Stimulated activated naive CD8-positive, alpha-beta T cell treated with anti-CD3 and anti-CD28 coated beads, Interleukin-15, amount 100 ng/mL, for 72 hours (primary cell): ENCODE data around the gene EMC7.
"Not testable (repeated sequence)": the region's sequence is repeated elsewhere in the genome, so short reads cannot be mapped to it uniquely, and the experiment has no call there.

Experiments used
- ATAC-seq: fragments of 150-1000 bp; cut with Tn5 transposase; 2 replicates; pipeline ENCODE4 v1.10.0; 2021; ENCODE audit warnings: mild to moderate bottlenecking, moderate library complexity
- DNase-seq, 2 donors: peaks; one replicate each; pipeline ENCODE4 v3.0.0; 2021 to 2022
- H3K27ac Mint-ChIP-seq, 2 donors: one replicate each; pipeline ENCODE4 v1.8.0; 2022; ENCODE audit warnings: mild to moderate bottlenecking in 2 of 2, mixed read lengths in 2 of 2, moderate library complexity in 2 of 2
- H3K27me3 Mint-ChIP-seq: one replicate; pipeline ENCODE4 v1.8.0; 2022; ENCODE audit warnings: mixed read lengths
- H3K4me1 Mint-ChIP-seq: one replicate; pipeline ENCODE4 v1.8.0; 2022; ENCODE audit warnings: mild to moderate bottlenecking, mixed read lengths
- H3K4me3 Mint-ChIP-seq, 2 donors: one replicate each; pipeline ENCODE4 v1.8.0; 2022; ENCODE audit warnings: mild to moderate bottlenecking in 2 of 2, mixed read lengths in 2 of 2, moderate library complexity in 1 of 2
- H3K9me3 Mint-ChIP-seq, 2 donors: one replicate each; pipeline ENCODE4 v1.8.0; 2022; ENCODE audit warnings: mixed read lengths in 2 of 2

Gene EMC7

DNA sequence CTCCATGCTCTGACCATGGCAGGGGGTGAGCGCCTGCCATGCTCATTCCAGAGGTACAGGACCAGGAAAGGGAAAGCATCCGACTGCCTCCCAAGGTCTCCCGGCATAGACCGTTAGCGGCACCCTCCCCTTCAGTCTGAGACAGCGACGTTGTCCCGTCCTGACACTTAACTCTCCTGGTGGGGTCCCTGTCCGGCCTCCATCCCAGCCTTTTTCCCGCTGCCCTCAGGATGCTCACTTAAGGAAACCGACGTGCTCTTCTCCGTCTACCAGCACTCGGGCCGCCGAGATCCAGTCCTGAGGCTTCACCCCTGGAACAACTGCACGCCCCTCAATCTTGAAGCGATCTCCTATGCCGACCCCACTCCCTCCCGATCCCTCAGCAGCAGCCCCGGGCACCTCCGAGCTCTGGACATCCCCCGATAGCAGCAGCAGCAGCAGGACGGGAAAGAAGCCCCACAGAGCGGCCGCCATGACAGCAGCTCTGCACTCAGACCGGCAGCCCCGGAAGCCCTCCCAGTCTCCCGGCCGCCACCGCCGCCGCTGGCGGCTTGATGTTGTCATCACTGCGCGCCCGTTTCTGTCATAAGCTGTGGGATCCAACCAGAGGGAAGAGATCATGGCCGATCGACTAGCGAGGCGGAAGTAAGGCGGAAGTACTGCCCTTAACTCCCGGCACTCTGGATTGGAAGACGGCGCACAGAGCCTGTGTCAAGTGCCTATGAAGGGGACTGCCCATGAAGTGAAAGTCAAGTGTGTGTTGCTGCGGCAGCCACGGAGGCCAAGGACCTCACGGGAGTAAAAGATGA, at the start of gene EMC7, which contains the start of gene PGBD4:
EMC7 (minus strand) TSS at position 497 of the 809 bp plus-strand sequence; CDS start at position 474, 23 bp downstream.
PGBD4 (plus strand) TSS at position 718 of the 809 bp plus-strand sequence. CDS start 449 bp downstream, outside the sequence.
- ATAC-seq (peak; percentile 99), DNase-seq (peak; percentile 99)
- Mint-ChIP-seq H3K4me3 (peak within 1 kb of the TSS; percentile 99 to 100), H3K27ac (peak within 1 kb of the TSS; percentile 100), H3K27me3 (no peaks in the 10 kb centered on the region), H3K4me1 (peaks cover 20% of the 10 kb centered on the region), H3K9me3 (peaks cover 7 to 9% of the 10 kb centered on the region in 2 donors)

DNA sequence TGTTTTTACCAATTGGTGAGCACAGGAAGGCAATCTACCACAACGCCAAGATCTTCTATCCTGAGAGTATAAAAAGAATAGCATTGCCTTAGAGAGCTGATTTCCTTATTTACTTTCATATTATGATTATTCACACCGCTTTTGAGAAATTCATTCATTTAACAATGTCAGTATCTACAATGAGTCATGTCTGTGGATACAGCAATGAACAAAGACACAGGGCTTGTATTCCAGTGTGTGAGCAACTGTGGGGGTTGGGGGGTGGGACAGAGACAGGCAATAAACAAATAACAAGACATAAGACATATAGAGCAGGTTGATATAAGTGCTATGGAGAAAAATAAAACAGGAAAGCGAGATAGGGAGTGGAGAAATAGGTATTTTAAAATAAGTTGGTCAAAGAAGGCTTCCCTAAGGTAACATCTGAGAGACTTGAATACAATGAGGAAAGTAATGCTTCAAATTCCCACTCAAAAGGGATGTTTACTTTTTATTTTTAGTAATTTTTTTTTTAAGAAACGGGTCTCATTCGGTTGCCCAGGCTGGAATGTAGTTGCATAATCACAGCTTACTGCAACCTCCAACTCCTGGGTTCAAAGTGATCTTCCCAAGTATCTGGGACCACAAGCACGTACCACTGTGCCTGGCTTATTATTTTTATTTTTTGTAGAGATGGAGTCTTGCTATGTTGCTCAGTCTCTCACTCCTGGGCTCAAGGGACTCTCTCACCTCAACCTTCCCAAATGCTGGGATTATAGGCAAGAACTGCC, 45.9 kb upstream of the EMC7 start:
- ATAC-seq (no peak), DNase-seq (no peak)
- no peaks in the 10 kb centered on the region for H3K4me1 Mint-ChIP-seq
- no peak overlapping the region for H3K4me3 Mint-ChIP-seq
- no peaks in the 10 kb centered on the region for H3K27me3 Mint-ChIP-seq
- no peak overlapping the region for H3K27ac Mint-ChIP-seq
- H3K9me3 Mint-ChIP-seq, result no peaks in the 10 kb centered on the region

DNA sequence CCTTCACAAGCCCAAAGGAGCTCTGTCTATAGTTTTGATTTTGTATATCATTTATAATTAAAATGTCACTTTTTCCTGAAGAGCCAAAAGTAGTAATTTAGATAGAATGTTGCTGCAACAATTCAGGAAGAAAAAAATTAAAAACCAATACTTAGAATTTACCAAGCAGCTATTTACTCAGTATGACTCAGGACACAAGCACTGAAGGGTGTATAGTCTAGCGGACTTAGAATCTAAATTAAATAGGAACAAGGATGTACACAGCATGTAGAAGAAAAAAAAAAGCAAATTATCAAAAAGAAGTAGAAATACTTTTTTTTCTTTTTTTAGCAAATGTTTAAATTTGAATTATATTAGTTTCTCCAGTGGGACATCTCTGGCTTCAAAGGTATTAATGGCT, 31.8 kb upstream of the EMC7 start:
- Mint-ChIP-seq H3K27me3 (no peaks in the 10 kb centered on the region), H3K27ac (peak overlapping the region in 1 of 2 donors; percentile 86), H3K4me3 (no peak overlapping the region), H3K9me3 (peaks cover 0 to 6% of the 10 kb centered on the region in 2 donors), H3K4me1 (no peaks in the 10 kb centered on the region)
- DNase-seq (no peak), ATAC-seq (no peak)

DNA sequence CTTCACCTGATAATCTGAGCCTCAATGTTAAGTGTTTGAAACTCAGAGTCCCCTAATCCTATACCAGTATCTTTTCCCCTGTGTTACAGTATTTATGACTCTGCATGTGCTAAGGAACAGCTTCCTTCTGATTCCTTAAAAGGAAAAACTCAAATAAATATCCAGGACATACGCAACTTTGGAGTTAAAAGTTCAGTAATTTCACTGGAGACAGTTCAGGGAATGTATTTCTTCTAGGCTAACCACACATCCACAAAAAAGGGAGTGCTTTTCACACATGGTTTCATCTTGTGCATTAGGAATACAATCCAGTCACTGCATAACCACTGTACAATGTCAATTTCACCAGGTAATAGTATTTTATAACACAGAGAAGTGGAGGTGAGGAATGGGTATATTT, 31.2 kb upstream of the EMC7 start:
- Mint-ChIP-seq H3K27ac (no peak overlapping the region), H3K27me3 (no peaks in the 10 kb centered on the region), H3K4me1 (no peaks in the 10 kb centered on the region), H3K4me3 (no peak overlapping the region), H3K9me3 (peaks cover 0 to 6% of the 10 kb centered on the region in 2 donors)
- ATAC-seq (no peak), DNase-seq (no peak)

DNA sequence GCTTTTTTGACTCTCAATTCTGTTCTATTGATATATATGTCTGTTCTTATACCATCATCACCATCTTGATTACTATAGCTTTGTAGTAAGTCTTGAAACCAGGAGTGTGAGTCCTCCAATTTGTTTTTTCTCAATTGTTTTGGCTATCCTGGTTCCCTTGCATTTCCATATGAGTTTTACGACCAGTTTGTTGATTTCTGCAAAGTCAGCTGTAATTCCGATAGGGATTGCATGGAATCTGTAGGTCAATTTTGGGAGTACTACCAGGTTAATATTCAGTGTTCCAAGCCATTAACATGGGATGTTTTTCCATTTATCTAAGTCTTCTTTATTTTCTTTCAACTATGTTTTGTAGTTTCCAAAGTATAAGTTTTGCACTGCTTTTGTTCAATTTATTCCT, 27.2 kb upstream of the EMC7 start:
- Mint-ChIP-seq H3K9me3 (peaks cover 0 to 6% of the 10 kb centered on the region in 2 donors), H3K4me3 (no peak overlapping the region), H3K27me3 (no peaks in the 10 kb centered on the region), H3K4me1 (no peaks in the 10 kb centered on the region), H3K27ac (no peak overlapping the region)
- DNase-seq (no peak), ATAC-seq (no peak)

DNA sequence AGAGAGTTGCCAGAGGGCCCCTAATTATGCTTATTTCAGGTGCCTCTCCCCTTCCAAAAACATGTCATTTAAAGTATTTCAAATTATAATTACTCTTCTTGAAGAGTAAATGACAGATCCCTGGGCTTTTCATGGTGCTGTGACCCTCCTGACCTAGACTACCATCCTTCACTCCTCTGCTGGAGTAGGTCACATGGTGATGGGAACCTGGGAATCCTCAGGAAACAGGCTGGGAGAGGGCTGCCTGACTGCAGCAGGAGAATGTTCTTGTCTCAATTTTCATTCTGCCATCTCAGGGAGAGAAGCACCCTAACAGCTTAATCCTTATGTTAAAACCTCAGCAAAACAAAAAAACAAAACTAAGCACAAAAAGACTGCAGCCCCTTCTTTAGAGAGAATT, 24.9 kb upstream of the EMC7 start:
- no peak overlapping the region for H3K4me3 Mint-ChIP-seq
- H3K27me3 Mint-ChIP-seq, result peaks cover 5% of the 10 kb centered on the region
- H3K9me3 Mint-ChIP-seq, result peaks cover 0 to 6% of the 10 kb centered on the region in 2 donors
- no peak overlapping the region for H3K27ac Mint-ChIP-seq
- ATAC-seq (no peak), DNase-seq (no peak)
- H3K4me1 Mint-ChIP-seq, result no peaks in the 10 kb centered on the region

DNA sequence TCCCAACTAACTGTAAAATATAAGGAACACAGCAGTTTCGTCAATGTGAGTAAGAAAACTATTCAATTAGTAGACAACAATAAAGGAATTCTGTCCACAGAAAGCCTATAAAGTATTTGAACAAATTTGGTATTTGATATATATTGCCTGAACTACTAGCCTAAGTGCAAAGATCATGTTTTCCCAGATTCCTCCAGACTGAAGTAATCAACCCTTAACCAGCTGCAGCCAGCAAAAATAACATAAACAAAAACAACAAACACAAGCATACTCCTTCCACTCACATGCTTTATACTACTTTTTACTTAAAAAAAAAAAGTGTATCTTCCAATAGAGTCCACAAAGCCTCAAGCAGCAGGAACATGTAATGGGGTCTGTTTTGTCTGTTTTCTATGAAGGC, 24.3 kb upstream of the EMC7 start:
- Mint-ChIP-seq H3K9me3 (peaks cover 0 to 6% of the 10 kb centered on the region in 2 donors), H3K4me1 (no peaks in the 10 kb centered on the region), H3K27ac (no peak overlapping the region), H3K4me3 (no peak overlapping the region), H3K27me3 (peaks cover 11% of the 10 kb centered on the region)
- DNase-seq (no peak), ATAC-seq (no peak)

DNA sequence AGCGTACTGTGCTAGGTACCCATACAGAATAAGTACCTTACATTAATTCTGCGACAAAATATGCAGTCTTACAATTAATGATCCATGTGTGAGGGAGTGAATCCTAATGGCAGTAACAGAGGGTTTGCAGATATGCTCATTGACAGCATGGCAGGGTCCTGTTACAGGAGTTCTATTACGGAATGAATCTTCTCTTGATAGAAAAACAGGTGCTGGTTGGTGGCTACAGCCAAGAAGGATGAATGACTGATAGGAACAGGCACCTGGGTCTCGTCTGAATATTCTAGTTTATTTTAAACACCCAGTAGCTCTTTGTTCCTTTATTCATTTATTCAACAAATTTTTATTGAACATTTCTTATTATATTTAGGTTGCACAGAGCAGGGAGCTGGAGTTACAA, 23.0 kb upstream of the EMC7 start:
- no peak for ATAC-seq
- DNase-seq, result no peak
- Mint-ChIP-seq H3K4me1 (no peaks in the 10 kb centered on the region), H3K27ac (no peak overlapping the region), H3K27me3 (peaks cover 22% of the 10 kb centered on the region), H3K4me3 (no peak overlapping the region), H3K9me3 (peaks cover 0 to 6% of the 10 kb centered on the region in 2 donors)

DNA sequence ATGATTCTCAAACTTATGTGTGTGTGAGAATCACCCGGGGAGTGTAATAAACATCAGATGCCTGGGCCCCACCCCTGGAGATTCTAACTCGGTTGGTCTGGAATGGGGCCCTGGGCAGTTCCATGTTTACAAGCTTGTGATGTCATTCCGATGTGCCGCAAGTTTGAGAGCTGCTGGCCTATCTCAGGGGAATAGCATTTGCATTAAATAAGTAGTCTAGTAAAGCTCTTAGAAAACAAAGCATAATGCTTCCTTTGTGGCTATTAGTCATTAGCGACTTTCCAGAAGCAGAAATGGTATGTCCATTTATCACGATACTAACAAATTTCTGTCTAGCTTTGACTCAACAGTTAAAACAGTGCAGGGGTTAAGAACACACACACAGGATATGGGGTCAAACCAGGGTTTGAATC, 21.1 kb upstream of the EMC7 start:
- Mint-ChIP-seq H3K4me3 (no peak overlapping the region), H3K4me1 (no peaks in the 10 kb centered on the region), H3K27me3 (peaks cover 23% of the 10 kb centered on the region), H3K27ac (no peak overlapping the region), H3K9me3 (no peaks in the 10 kb centered on the region)
- no peak for DNase-seq
- no peak for ATAC-seq

DNA sequence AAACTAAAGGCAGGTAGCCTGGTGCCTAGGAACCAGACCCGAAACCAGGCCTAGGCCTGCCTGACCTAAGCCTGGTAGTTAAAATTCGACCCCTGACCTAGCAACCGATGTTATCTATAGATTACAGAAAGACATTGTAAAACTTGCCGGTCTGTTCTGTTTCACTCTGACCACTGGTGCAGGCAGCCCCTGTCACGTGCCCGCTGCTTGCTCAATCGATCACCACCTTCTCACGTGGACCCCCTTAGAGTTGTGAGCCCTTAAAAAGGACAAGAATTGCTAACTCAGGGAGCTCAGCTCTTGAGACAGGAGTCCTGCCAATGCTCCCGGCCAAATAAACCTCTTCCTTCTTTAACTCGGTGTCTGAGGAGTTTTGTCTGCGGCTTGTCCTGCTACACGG, 20.1 kb upstream of the EMC7 start:
- not testable (repeated sequence) for H3K4me3 Mint-ChIP-seq, DNase-seq, H3K9me3 Mint-ChIP-seq, ATAC-seq, H3K4me1 Mint-ChIP-seq, H3K27ac Mint-ChIP-seq
- H3K27me3 Mint-ChIP-seq, result peaks cover 33% of the 10 kb centered on the region

DNA sequence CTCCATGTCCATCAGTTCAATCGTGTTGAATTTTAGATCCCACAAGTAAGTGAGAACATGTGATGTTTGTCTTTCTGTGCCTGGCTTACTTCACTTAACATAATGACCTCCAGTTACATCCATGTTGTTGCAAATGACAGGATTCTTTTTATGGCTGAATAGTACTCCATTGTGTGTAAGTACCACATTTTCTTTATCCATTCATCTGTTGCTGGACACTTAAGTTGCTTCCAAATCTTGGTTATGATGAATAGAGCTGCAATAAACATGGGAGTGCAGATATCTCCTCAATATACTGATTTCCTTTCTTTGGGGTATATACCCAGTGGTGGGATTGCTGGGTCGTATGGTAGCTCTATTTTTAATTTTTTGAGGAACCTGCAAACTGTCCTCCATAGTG, 18.8 kb upstream of the EMC7 start:
- H3K27ac Mint-ChIP-seq, H3K4me1 Mint-ChIP-seq, H3K4me3 Mint-ChIP-seq, H3K9me3 Mint-ChIP-seq, ATAC-seq, DNase-seq: not testable (repeated sequence)
- peaks cover 33% of the 10 kb centered on the region for H3K27me3 Mint-ChIP-seq

DNA sequence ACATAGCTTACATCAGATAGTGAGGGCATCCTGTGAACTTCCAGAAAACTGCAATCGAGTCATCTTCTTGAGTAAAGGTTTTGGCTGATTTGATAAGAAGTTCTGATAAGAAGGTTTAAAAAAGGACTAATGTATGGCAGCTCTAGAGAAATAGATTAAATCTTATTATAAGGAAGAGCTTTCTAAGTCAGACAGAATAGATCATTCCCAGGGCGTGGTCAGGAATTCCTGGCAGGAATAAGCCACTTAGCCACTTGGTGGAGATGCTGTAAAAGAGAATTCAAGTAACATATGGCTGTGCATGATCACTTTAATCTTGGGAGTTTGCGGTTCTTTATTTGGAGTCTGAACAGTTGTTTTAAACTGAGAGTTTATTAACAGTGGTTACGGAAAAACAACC, 17.6 kb upstream of the EMC7 start:
- Mint-ChIP-seq H3K4me1 (no peaks in the 10 kb centered on the region), H3K9me3 (no peaks in the 10 kb centered on the region), H3K27ac (no peak overlapping the region), H3K27me3 (peaks cover 36% of the 10 kb centered on the region), H3K4me3 (no peak overlapping the region)
- no peak for ATAC-seq
- DNase-seq, result no peak

DNA sequence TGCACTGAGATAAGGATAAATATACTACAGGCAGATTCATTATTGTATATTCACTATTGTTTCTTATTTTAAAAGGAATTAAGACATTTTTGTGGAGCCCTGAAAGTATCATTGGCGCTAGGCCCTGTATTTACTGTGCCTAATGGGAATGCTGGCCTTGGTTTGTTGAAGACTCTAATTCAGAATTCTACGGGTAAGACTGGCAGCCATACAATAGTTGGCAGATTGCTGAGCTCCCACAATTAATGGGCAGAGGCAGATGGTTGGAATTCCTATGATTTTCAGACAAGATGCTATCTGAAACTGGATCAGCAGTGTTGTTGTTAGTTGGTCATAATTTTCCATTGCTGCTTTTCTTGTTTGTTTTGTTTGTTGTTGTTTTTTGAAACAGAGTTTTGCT, 15.0 kb upstream of the EMC7 start:
- H3K27me3 Mint-ChIP-seq, result peaks cover 37% of the 10 kb centered on the region
- H3K9me3 Mint-ChIP-seq, result no peaks in the 10 kb centered on the region
- no peak overlapping the region for H3K4me3 Mint-ChIP-seq
- DNase-seq (no peak), ATAC-seq (no peak)
- no peaks in the 10 kb centered on the region for H3K4me1 Mint-ChIP-seq
- H3K27ac Mint-ChIP-seq, result no peak overlapping the region

DNA sequence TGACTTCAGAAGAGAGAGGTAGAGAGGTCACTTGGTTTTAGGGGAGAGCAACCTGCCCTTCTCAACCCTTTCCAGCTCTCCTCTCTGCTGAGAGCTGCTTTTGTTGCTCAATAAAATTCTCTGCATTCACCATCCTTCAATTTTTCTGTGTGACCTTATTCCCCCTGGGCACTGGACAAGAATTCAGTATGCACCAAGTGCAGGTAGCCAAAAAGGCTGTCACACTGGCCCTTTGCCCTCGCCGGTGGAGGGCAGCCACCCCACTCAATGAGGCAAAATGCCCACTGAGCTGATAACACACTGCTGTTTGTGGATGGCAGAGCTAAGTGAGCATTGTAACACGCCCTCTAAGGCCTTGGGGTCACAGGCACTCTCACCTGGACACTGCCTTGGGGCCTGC, 13.1 kb upstream of the EMC7 start:
- H3K4me3 Mint-ChIP-seq, result no peak overlapping the region
- DNase-seq (no peak), ATAC-seq (no peak)
- H3K9me3 Mint-ChIP-seq, result no peaks in the 10 kb centered on the region
- no peaks in the 10 kb centered on the region for H3K4me1 Mint-ChIP-seq
- H3K27ac Mint-ChIP-seq, result no peak overlapping the region
- peaks cover 19% of the 10 kb centered on the region for H3K27me3 Mint-ChIP-seq

DNA sequence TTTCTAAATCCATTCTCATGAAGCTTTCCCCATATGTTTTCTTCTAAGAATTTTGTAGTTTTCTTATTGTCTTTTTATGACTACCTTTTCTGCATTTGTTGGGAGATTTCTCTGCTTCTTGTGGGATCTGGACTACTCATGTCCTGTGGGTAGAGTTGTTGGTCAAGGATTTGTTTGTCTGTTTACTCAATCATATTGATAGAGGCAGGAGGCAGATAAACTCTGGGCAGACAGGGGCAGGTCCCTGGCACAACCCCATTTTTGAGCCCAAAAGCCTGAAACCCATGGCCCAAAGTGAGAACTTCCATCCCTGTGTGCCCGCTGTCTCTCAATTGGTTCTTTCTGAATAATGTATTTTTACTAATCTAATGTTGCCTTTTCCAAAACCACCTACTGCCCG, 12.6 kb upstream of the EMC7 start:
- Mint-ChIP-seq H3K9me3 (no peaks in the 10 kb centered on the region), H3K4me1 (no peaks in the 10 kb centered on the region), H3K27ac (no peak overlapping the region), H3K4me3 (no peak overlapping the region), H3K27me3 (peaks cover 19% of the 10 kb centered on the region)
- DNase-seq (no peak), ATAC-seq (no peak)

DNA sequence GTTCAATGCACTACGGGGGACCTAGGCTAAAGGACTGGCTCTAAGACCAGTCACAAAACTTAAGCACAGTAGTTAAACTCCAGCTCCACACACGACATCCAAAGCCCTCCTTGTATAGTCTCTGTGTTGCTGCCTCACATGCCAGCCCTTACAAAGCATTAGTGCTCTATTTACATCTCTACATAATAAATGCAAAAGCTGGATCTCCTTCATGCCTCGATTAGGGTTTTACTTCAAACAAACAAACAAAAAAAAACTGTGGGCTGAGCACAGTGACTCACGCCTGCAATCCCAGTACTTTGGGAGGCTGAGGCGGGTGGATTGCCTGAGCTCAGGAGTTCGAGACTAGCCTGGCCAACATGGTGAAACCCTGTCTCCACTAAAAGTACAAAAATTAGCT, 9.8 kb upstream of the EMC7 start:
- Mint-ChIP-seq H3K27ac (no peak overlapping the region), H3K4me3 (no peak overlapping the region), H3K27me3 (peaks cover 8% of the 10 kb centered on the region), H3K9me3 (no peaks in the 10 kb centered on the region), H3K4me1 (no peaks in the 10 kb centered on the region)
- DNase-seq, result no peak
- ATAC-seq, result no peak
